ENCODE data around the gene DGKB. TPM values are rescaled to one million over a fixed set of nuclear protein-coding genes. Genes with fewer than 3 reads are reported as not detected.

The DGKB gene
- total RNA-seq, 1 experiment from 2014 or later = not detected

GRCh38 chr7:14691034-14691433 is 211.5 kb downstream of the DGKB start:
- ATAC-seq (no peak), DNase-seq (ENCODE audit: low read depth, low spot score) (no peak)
- TF ChIP-seq POLR2AphosphoS5 (IDR thresholded peaks at IDR 0.05; ENCODE audit: low read depth, low read length) = no peak
- no peak for TF ChIP-seq REST (IDR thresholded peaks at IDR 0.05; ENCODE audit: insufficient read depth in 1 of 2, low read depth in 2 of 2, low read length in 1 of 2)
- TF ChIP-seq SIN3A (IDR thresholded peaks at IDR 0.05; ENCODE audit: borderline replicate concordance, insufficient read depth, low read depth, low read length) = no peak
- TF ChIP-seq CTCF (IDR thresholded peaks at IDR 0.05) = no peak
- TF ChIP-seq TCF7L2 (IDR thresholded peaks at IDR 0.05; ENCODE audit: low read depth, low read length) = no peak
- Histone ChIP-seq H3K4me1 (ENCODE audit: control insufficient read depth, insufficient read depth, low read length) (no peaks in the 10 kb centered on the region), H3K36me3 (ENCODE audit: control insufficient read depth, insufficient read depth, low read length) (no peaks in the 10 kb centered on the region), H3K4me3 (ENCODE audit: low read depth in 2 of 2, low read length in 2 of 2) (no peak overlapping the region), H3K9me3 (ENCODE audit: control insufficient read depth, insufficient read depth, low read depth, low read length) (no peaks in the 10 kb centered on the region), H3K27me3 (ENCODE audit: control insufficient read depth, insufficient read depth, low read length) (no peaks in the 10 kb centered on the region), H3K27ac (ENCODE audit: low read length) (no peak overlapping the region)
- ChIA-PET POLR2A (no interaction called here), CTCF (interaction anchor here (0.6 to 1.3 kb wide), 4 partner anchors 701 to 1411 kb away, joined by 3 to 5 read pairs (median 4); no protein-coding TSS in a partner anchor)
- BruUV-seq (replicated peaks) = no TSS peak
- in situ Hi-C loops (cut with HindIII; ENCODE audit: low pct_unique_long_range_greater_than_20kb, low sequenced_read_pairs) = no loop called here
- intact Hi-C loops (cut with micrococcal nuclease; ENCODE audit: unreplicated experiment) = loop anchor here (2.0 to 10.0 kb wide), 5 partner anchors 234 to 1410 kb away; no protein-coding TSS in a partner anchor

- POLR2A ChIA-PET = no interaction called here
- DNase-seq (ENCODE audit: low read depth, low spot score) (no peak), ATAC-seq (no peak)
- H3K4me1 ChIP-seq (ENCODE audit: control insufficient read depth, insufficient read depth, low read length) = no peaks in the 10 kb centered on the region
- in situ Hi-C loops (cut with HindIII; ENCODE audit: low pct_unique_long_range_greater_than_20kb, low sequenced_read_pairs) (no loop called here), intact Hi-C loops (cut with micrococcal nuclease; ENCODE audit: unreplicated experiment) (loop anchor here (2.0 to 10.0 kb wide), 5 partner anchors 233 to 1410 kb away; no protein-coding TSS in a partner anchor)
- no peak overlapping the region for H3K4me3 ChIP-seq (ENCODE audit: low read depth in 2 of 2, low read length in 2 of 2)
- CTCF ChIA-PET = no interaction called here
- no peaks in the 10 kb centered on the region for H3K9me3 ChIP-seq (ENCODE audit: control insufficient read depth, insufficient read depth, low read depth, low read length)
- TF ChIP-seq SIN3A (IDR thresholded peaks at IDR 0.05; ENCODE audit: borderline replicate concordance, insufficient read depth, low read depth, low read length) (no peak), TCF7L2 (IDR thresholded peaks at IDR 0.05; ENCODE audit: low read depth, low read length) (no peak), REST (IDR thresholded peaks at IDR 0.05; ENCODE audit: insufficient read depth in 1 of 2, low read depth in 2 of 2, low read length in 1 of 2) (no peak), CTCF (IDR thresholded peaks at IDR 0.05) (no peak), POLR2AphosphoS5 (IDR thresholded peaks at IDR 0.05; ENCODE audit: low read depth, low read length) (no peak)
- H3K36me3 ChIP-seq (ENCODE audit: control insufficient read depth, insufficient read depth, low read length) = no peaks in the 10 kb centered on the region
- no peak overlapping the region for H3K27ac ChIP-seq (ENCODE audit: low read length)
- no TSS peak for BruUV-seq (replicated peaks)
- H3K27me3 ChIP-seq (ENCODE audit: control insufficient read depth, insufficient read depth, low read length) = no peaks in the 10 kb centered on the region
Observed at GRCh38 chr7:14690486-14690885, 212.1 kb downstream of the DGKB start.
